ENCODE measurements around the gene DGCR6.
A peak's percentile ranks its signal among the peaks of the same experiment; 100 is the strongest.
"Not testable (repeated sequence)": the region's sequence is repeated elsewhere in the genome, so short reads cannot be mapped to it uniquely, and the experiment has no call there.

Gene DGCR6

DNA sequence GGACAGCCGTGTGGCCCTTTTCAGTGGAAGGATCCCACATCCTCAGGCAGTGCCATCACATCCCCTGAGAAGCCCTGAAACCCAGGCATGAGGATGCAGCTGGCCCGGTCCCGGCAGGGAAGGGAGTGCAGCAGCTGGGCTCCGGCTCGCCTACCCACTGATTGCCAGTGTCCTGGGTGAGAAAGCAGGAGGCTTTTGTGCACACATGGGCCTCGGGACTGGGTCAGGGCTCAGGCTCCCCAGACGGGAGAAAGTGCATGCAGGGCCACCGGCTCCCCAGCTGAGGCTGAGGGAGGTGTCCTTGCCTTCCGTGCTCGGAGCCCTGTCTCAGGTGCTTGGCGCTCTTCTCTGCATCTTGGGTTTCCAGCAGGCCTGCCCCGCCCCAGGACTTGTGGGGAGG is 53.6 kb downstream of the DGCR6 start:
- Histone ChIP-seq H3K4me1 (ENCODE audit: control insufficient read depth in 2 of 2, insufficient read depth in 1 of 2, low read depth in 1 of 2, low read length in 2 of 2) (peaks cover 0 to 14% of the 10 kb centered on the region in 2 donors), H3K27me3 (ENCODE audit: control insufficient read depth in 3 of 3, insufficient read depth in 3 of 3, low read depth in 1 of 3, low read length in 3 of 3) (peaks cover 0 to 11% (median 0%) of the 10 kb centered on the region in 3 experiments)
- not testable (repeated sequence) for H2BK15ac ChIP-seq (ENCODE audit: low read length); H4K91ac ChIP-seq (ENCODE audit: low read depth, low read length, poor library complexity); H2AK5ac ChIP-seq (ENCODE audit: low read depth, low read length); H2BK5ac ChIP-seq (ENCODE audit: low read length); H2BK120ac ChIP-seq (ENCODE audit: low read depth, low read length); H3K4me3 ChIP-seq (ENCODE audit: low read length in 2 of 2); H3K4ac ChIP-seq (ENCODE audit: low read length); H3K9ac ChIP-seq (ENCODE audit: low read depth, low read length, poor library complexity); H2AFZ ChIP-seq (ENCODE audit: low read length); H3K4me2 ChIP-seq (ENCODE audit: insufficient read depth, low read length, poor library complexity, severe bottlenecking); H4K8ac ChIP-seq (ENCODE audit: low read depth, low read length); H3K9me3 ChIP-seq (replicated peaks in 1 of 2; ENCODE audit: control insufficient read depth in 2 of 2, insufficient read depth in 1 of 2, low read depth in 1 of 2, low read length in 2 of 2); H3K36me3 ChIP-seq (replicated peaks in 1 of 2; ENCODE audit: control insufficient read depth in 2 of 2, insufficient read depth in 2 of 2, low read length in 2 of 2); H3K27ac ChIP-seq (replicated peaks; ENCODE audit: low read length); H3K14ac ChIP-seq (ENCODE audit: low read length); DNase-seq (ENCODE audit: low spot score); H3K23ac ChIP-seq (ENCODE audit: low read depth, low read length, poor library complexity); H3K79me1 ChIP-seq (ENCODE audit: low read depth, low read length); H2BK12ac ChIP-seq (ENCODE audit: low read length); H3K18ac ChIP-seq (ENCODE audit: low read length)
- WGBS, 2 donors (ENCODE audit: extremely low coverage in 2 of 2, insufficient read length in 2 of 2, insufficient replicate concordance in 1 of 2) = no CpG with 5 or more reads among the region's 12 CpGs

DNA sequence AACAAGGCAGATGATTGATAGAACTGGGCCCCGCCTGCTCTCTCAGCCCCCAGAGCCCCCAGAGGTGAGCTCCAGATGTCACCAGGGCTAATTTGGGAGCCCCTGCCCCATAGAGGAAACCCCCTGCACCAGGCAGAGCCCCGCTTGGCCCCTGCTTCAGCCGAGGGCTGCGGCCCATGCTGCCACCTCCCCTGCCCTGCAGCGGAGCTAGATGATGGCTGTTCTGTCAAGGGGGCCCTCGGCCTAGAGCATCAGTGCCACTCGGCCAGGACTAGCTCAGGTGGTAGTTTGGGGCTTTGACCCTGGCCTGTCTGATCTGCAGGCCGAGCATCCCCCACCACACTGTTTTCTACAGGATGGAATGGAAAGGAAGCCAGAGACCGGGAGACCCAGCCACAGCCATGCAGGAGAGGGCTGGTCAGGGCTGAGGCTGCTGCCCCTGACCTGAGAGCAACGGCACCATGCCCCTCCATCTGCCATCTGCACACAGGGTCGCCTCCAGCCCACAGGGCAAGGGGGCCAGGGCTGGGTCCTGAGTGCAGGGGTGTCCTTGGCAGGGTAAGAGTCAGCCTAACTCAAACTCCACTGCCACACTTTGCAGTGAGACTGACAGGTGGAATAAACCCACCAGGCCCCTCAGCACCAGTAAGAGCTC is 54.2 kb downstream of the DGCR6 start:
- H3K4me3 ChIP-seq (ENCODE audit: low read length in 2 of 2); H3K79me1 ChIP-seq (ENCODE audit: low read depth, low read length); H2AFZ ChIP-seq (ENCODE audit: low read length); H3K9me3 ChIP-seq (replicated peaks in 1 of 2; ENCODE audit: control insufficient read depth in 2 of 2, insufficient read depth in 1 of 2, low read depth in 1 of 2, low read length in 2 of 2); H2AK5ac ChIP-seq (ENCODE audit: low read depth, low read length); H3K27ac ChIP-seq (replicated peaks; ENCODE audit: low read length); H3K4me2 ChIP-seq (ENCODE audit: insufficient read depth, low read length, poor library complexity, severe bottlenecking); H3K14ac ChIP-seq (ENCODE audit: low read length); H2BK120ac ChIP-seq (ENCODE audit: low read depth, low read length); H4K91ac ChIP-seq (ENCODE audit: low read depth, low read length, poor library complexity); DNase-seq (ENCODE audit: low spot score); H4K8ac ChIP-seq (ENCODE audit: low read depth, low read length); H3K23ac ChIP-seq (ENCODE audit: low read depth, low read length, poor library complexity); H2BK5ac ChIP-seq (ENCODE audit: low read length); H2BK15ac ChIP-seq (ENCODE audit: low read length); H3K4ac ChIP-seq (ENCODE audit: low read length); H3K36me3 ChIP-seq (replicated peaks in 1 of 2; ENCODE audit: control insufficient read depth in 2 of 2, insufficient read depth in 2 of 2, low read length in 2 of 2): not testable (repeated sequence)
- peaks cover 0 to 14% of the 10 kb centered on the region in 2 donors for H3K4me1 ChIP-seq (ENCODE audit: control insufficient read depth in 2 of 2, insufficient read depth in 1 of 2, low read depth in 1 of 2, low read length in 2 of 2)
- peak overlapping the region; percentile 22 for H2BK12ac ChIP-seq (ENCODE audit: low read length)
- peak overlapping the region; percentile 21 for H3K9ac ChIP-seq (ENCODE audit: low read depth, low read length, poor library complexity)
- H3K18ac ChIP-seq (ENCODE audit: low read length) = peak overlapping the region; percentile 64
- peaks cover 0 to 11% (median 0%) of the 10 kb centered on the region in 3 experiments for H3K27me3 ChIP-seq (ENCODE audit: control insufficient read depth in 3 of 3, insufficient read depth in 3 of 3, low read depth in 1 of 3, low read length in 3 of 3)
- no CpG with 5 or more reads among the region's 11 CpGs for WGBS, 2 donors (ENCODE audit: extremely low coverage in 2 of 2, insufficient read length in 2 of 2, insufficient replicate concordance in 1 of 2)

DNA sequence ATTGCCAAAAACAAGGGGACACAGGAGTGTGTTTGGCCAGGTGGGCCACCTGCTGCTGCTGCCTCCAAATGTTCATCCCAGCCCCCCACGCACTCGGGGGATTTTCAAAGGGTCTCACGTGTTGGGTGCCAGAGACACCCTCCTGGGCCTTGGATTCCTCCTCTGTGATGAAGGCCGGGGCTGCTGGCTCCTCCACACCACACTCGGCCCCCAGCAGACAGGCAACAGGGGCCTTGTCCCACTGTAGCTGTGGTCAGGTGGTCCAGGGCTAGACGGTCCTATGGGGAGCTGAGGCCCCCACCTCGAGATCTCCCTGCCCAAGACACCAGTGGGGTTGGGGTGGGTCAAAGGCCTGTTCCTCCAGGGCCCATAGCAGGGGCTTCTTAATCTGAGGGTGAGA is 55.1 kb downstream of the DGCR6 start:
- H3K4me2 ChIP-seq (ENCODE audit: insufficient read depth, low read length, poor library complexity, severe bottlenecking); H2BK15ac ChIP-seq (ENCODE audit: low read length); H3K27ac ChIP-seq (replicated peaks; ENCODE audit: low read length); H3K9ac ChIP-seq (ENCODE audit: low read depth, low read length, poor library complexity); DNase-seq (ENCODE audit: low spot score); H3K79me1 ChIP-seq (ENCODE audit: low read depth, low read length); H2AK5ac ChIP-seq (ENCODE audit: low read depth, low read length); H2BK12ac ChIP-seq (ENCODE audit: low read length); H4K8ac ChIP-seq (ENCODE audit: low read depth, low read length); H3K4me3 ChIP-seq (ENCODE audit: low read length in 2 of 2); H2BK120ac ChIP-seq (ENCODE audit: low read depth, low read length); H3K4ac ChIP-seq (ENCODE audit: low read length); H2AFZ ChIP-seq (ENCODE audit: low read length); H3K36me3 ChIP-seq (replicated peaks in 1 of 2; ENCODE audit: control insufficient read depth in 2 of 2, insufficient read depth in 2 of 2, low read length in 2 of 2); H3K14ac ChIP-seq (ENCODE audit: low read length); H3K27me3 ChIP-seq (ENCODE audit: control insufficient read depth in 3 of 3, insufficient read depth in 3 of 3, low read depth in 1 of 3, low read length in 3 of 3); H3K23ac ChIP-seq (ENCODE audit: low read depth, low read length, poor library complexity); H4K91ac ChIP-seq (ENCODE audit: low read depth, low read length, poor library complexity); H2BK5ac ChIP-seq (ENCODE audit: low read length); H3K9me3 ChIP-seq (replicated peaks in 1 of 2; ENCODE audit: control insufficient read depth in 2 of 2, insufficient read depth in 1 of 2, low read depth in 1 of 2, low read length in 2 of 2); H3K18ac ChIP-seq (ENCODE audit: low read length): not testable (repeated sequence)
- WGBS, 2 donors (ENCODE audit: extremely low coverage in 2 of 2, insufficient read length in 2 of 2, insufficient replicate concordance in 1 of 2) = no CpG with 5 or more reads among the region's 7 CpGs
- peaks cover 0 to 14% of the 10 kb centered on the region in 2 donors for H3K4me1 ChIP-seq (ENCODE audit: control insufficient read depth in 2 of 2, insufficient read depth in 1 of 2, low read depth in 1 of 2, low read length in 2 of 2)
